H1 (cell line): ENCODE measurements around the gene RHOBTB3. TPM values are rescaled to one million over a fixed set of nuclear protein-coding genes. Genes with fewer than 3 reads are reported as not detected.
"Not testable (repeated sequence)": the region's sequence is repeated elsewhere in the genome, so short reads cannot be mapped to it uniquely, and the experiment has no call there.

ENCODE experiments used
- CTCF ChIA-PET: fragments of 300-600 bp; sonication (Branson Sonifier 250); formaldehyde crosslinking; loops from one replicate; lab custom pipeline; 2021; ENCODE audit not compliant: partially characterized antibody; lab: Charles Lee
- POLR2A ChIA-PET: fragments of 300-600 bp; sonication (Branson Sonifier 250); formaldehyde crosslinking; loops from one replicate; lab custom pipeline; 2021; ENCODE audit warnings: inconsistent platforms; ENCODE audit not compliant: partially characterized antibody; lab: Charles Lee
- DNase-seq, 2 experiments: peaks; one replicate each; pipeline versions ENCODE4 v3.0.0 to v3.0.0-alpha.2; 2010 to 2022; ENCODE audit warnings: low spot score in 2 of 2, low read depth in 1 of 2, mixed read lengths in 1 of 2
- FAIRE-seq: peaks from 2 replicates; lab custom pipeline; 2011; peaks lifted over from hg19 to GRCh38; lab: Jason Lieb, UNC
- H2AFZ ChIP-seq: 2 replicates; pipeline ENCODE4 v1.8.1; 2012; ENCODE audit warnings: low read length, inconsistent platforms
- H2AK5ac ChIP-seq: 2 replicates; pipeline ENCODE4 v1.6.1; 2013; ENCODE audit warnings: low read depth, low read length
- H2BK120ac ChIP-seq: replicated peaks from 2 replicates; pipeline ENCODE3; 2013; ENCODE audit warnings: low read depth, low read length, inconsistent platforms
- H2BK12ac ChIP-seq: 2 replicates; pipeline ENCODE4 v1.6.1; 2013; ENCODE audit warnings: low read depth, low read length
- H2BK15ac ChIP-seq: 2 replicates; pipeline ENCODE4 v1.6.1; 2013; ENCODE audit warnings: low read length
- H2BK20ac ChIP-seq: 2 replicates; pipeline ENCODE4 v1.6.1; 2013; ENCODE audit warnings: low read length
- H2BK5ac ChIP-seq: 2 replicates; pipeline ENCODE4 v1.6.1; 2013; ENCODE audit warnings: low read depth, low read length
- H3K14ac ChIP-seq: 2 replicates; pipeline ENCODE4 v1.6.1; 2013; ENCODE audit warnings: inconsistent platforms; ENCODE audit not compliant: insufficient read length
- H3K18ac ChIP-seq: 2 replicates; pipeline ENCODE4 v1.6.1; 2013; ENCODE audit warnings: low read length; ENCODE audit errors: extremely low read depth
- H3K23ac ChIP-seq: 2 replicates; pipeline ENCODE4 v1.6.1; 2013; ENCODE audit warnings: inconsistent platforms; ENCODE audit not compliant: insufficient read length
- H3K23me2 ChIP-seq: 2 replicates; pipeline ENCODE4 v1.6.1; 2013; ENCODE audit warnings: low read depth, low read length
- H3K27ac ChIP-seq: 2 replicates; pipeline ENCODE4 v1.6.1; 2011; ENCODE audit warnings: low read depth, low read length, inconsistent platforms
- H3K27me3 ChIP-seq, 4 experiments: replicated peaks in 1 of 4; 1 replicate in 1 of 4; 2 replicates in 3 of 4; pipeline versions ENCODE4 v1.6.1 to v1.8.1; 2011 to 2013; ENCODE audit warnings: low read length in 3 of 4, mild to moderate bottlenecking in 3 of 4, inconsistent platforms in 2 of 4, mixed read lengths in 2 of 4, moderate library complexity in 1 of 4; ENCODE audit not compliant: control insufficient read depth in 3 of 4, insufficient read depth in 3 of 4; ENCODE audit errors: extremely low read depth in 1 of 4
- H3K36me3 ChIP-seq, 4 experiments: 2 replicates each; pipeline versions ENCODE4 v1.6.1 to v1.8.1; 2011 to 2013; ENCODE audit warnings: mild to moderate bottlenecking in 4 of 4, low read length in 3 of 4, moderate library complexity in 2 of 4, control low read depth in 1 of 4, inconsistent platforms in 1 of 4; ENCODE audit not compliant: insufficient read depth in 4 of 4, control insufficient read depth in 2 of 4
- H3K4ac ChIP-seq: replicated peaks from 2 replicates; pipeline ENCODE3; 2013; ENCODE audit warnings: low read length, low read depth, mixed read lengths, inconsistent platforms; ENCODE audit not compliant: insufficient read length
- H3K4me1 ChIP-seq, 4 experiments: replicated peaks in 1 of 4; 1 replicate in 1 of 4; 2 replicates in 3 of 4; pipeline versions ENCODE4 v1.6.1 to v1.8.1; 2011 to 2013; ENCODE audit warnings: low read length in 3 of 4, inconsistent platforms in 2 of 4, mixed read lengths in 1 of 4; ENCODE audit not compliant: insufficient read depth in 4 of 4, control insufficient read depth in 3 of 4
- H3K4me2 ChIP-seq, 2 experiments: 2 replicates each; pipeline versions ENCODE4 v1.6.1 to v1.8.1; 2011 to 2013; ENCODE audit warnings: low read depth in 2 of 2, low read length in 2 of 2, control low read depth in 1 of 2, inconsistent platforms in 1 of 2, mild to moderate bottlenecking in 1 of 2; ENCODE audit not compliant: insufficient read depth in 1 of 2
- H3K4me3 ChIP-seq, 4 experiments: fragments of 200-600, 300-600 bp in 1 of 4; sonication (generic), shearing (Covaris generic), sonication (Bioruptor Twin) in 1 of 4; 2 replicates each; pipeline versions ENCODE4 v1.5.1 to v1.8.1; 2011 to 2016; ENCODE audit warnings: low read length in 4 of 4, low read depth in 3 of 4, control low read depth in 2 of 4, inconsistent platforms in 2 of 4, mild to moderate bottlenecking in 2 of 4, mixed read lengths in 1 of 4, moderate library complexity in 1 of 4; ENCODE audit not compliant: insufficient read depth in 2 of 4; ENCODE audit errors: extremely low read depth in 1 of 4
- H3K56ac ChIP-seq: replicated peaks from 2 replicates; pipeline ENCODE3; 2013; ENCODE audit warnings: low read depth, mild to moderate bottlenecking, mixed read lengths, low read length, inconsistent platforms; ENCODE audit not compliant: insufficient read length
- H3K79me1 ChIP-seq: 2 replicates; pipeline ENCODE4 v1.6.1; 2013; ENCODE audit warnings: low read depth, low read length, control low read depth
- H3K79me2 ChIP-seq, 2 experiments: 2 replicates each; pipeline versions ENCODE4 v1.6.1 to v1.8.1; 2012 to 2013; ENCODE audit warnings: low read length in 2 of 2, mild to moderate bottlenecking in 2 of 2, inconsistent platforms in 1 of 2; ENCODE audit not compliant: insufficient read depth in 2 of 2, control insufficient read depth in 1 of 2
- H3K9ac ChIP-seq, 4 experiments: replicated peaks in 1 of 4; 1 replicate in 1 of 4; 2 replicates in 3 of 4; pipeline versions ENCODE4 v1.6.1 to v1.8.1; 2011 to 2013; ENCODE audit warnings: low read depth in 3 of 4, low read length in 3 of 4, control low read depth in 2 of 4, mild to moderate bottlenecking in 2 of 4, moderate library complexity in 2 of 4, inconsistent platforms in 1 of 4; ENCODE audit errors: extremely low read depth in 1 of 4
- H3K9me3 ChIP-seq, 2 experiments: 2 replicates each; pipeline versions ENCODE4 v1.6.1 to v1.8.1; 2012 to 2013; ENCODE audit warnings: mild to moderate bottlenecking in 2 of 2, moderate library complexity in 2 of 2, control low read depth in 1 of 2, inconsistent platforms in 1 of 2, low read depth in 1 of 2, low read length in 1 of 2, mixed read lengths in 1 of 2; ENCODE audit not compliant: insufficient read depth in 2 of 2
- H4K20me1 ChIP-seq, 2 experiments: replicated peaks in 1 of 2; 2 replicates each; pipeline versions ENCODE3 to v1.8.1; 2011 to 2013; ENCODE audit warnings: inconsistent platforms in 2 of 2, low read length in 2 of 2, mild to moderate bottlenecking in 1 of 2; ENCODE audit not compliant: insufficient read depth in 2 of 2, control insufficient read depth in 1 of 2
- H4K5ac ChIP-seq: 2 replicates; pipeline ENCODE4 v1.6.1; 2013; ENCODE audit warnings: low read length, low read depth, mixed read lengths, inconsistent platforms; ENCODE audit not compliant: insufficient read length
- H4K8ac ChIP-seq: 2 replicates; pipeline ENCODE4 v1.8.0; 2013; ENCODE audit warnings: mild to moderate bottlenecking, moderate library complexity, low read length, inconsistent platforms; ENCODE audit not compliant: insufficient read depth; ENCODE audit errors: extremely low read depth
- H4K91ac ChIP-seq: replicated peaks from 2 replicates; pipeline ENCODE3; 2013; ENCODE audit warnings: low read length, mixed read lengths, inconsistent platforms; ENCODE audit not compliant: insufficient read length
- WGBS, 2 experiments: shearing (Covaris generic) in 1 of 2; methylation state at CpG; one replicate each; pipeline versions ENCODE4 v1.1.6 to v1.1.7; 2013 to 2015; ENCODE audit warnings: low lambda C conversion rate in 2 of 2, mixed read lengths in 2 of 2, inconsistent platforms in 1 of 2, low coverage in 1 of 2, missing lambda C conversion rate in 1 of 2; ENCODE audit not compliant: insufficient replicate concordance in 2 of 2, insufficient coverage in 1 of 2, insufficient read length in 1 of 2; ENCODE audit errors: extremely low coverage in 1 of 2, missing lambda C conversion rate in 1 of 2; 5-methylcytosine and 5-hydroxymethylcytosine counted together
- polyA plus RNA-seq, 7 experiments: library from polyadenylated mRNA; depleted of rRNA in 3 of 7; stranded (reverse) in 5 of 7; unstranded in 2 of 7; fragments of >200 nt in 5 of 7; fragments of 200-250 nt in 2 of 7; gene quantifications; 1 replicate in 5 of 7; 2 replicates in 1 of 7; 4 replicates in 1 of 7; pipeline versions ENCODE4 v1.2.1 to v1.2.3, GENCODE V29; 2011 to 2013; ENCODE audit warnings: missing spikeins in 2 of 7, mixed read lengths in 2 of 7
- total RNA-seq: library from RNA; stranded (reverse); fragmentation: NEBNext Ultra II Directional; extraction: Animal tissue kit (Norgen Biotek cat#: 25700); gene quantifications from 2 replicates; pipeline ENCODE4 v1.2.1, GENCODE V29; 2021

The RHOBTB3 gene
- total and polyA plus RNA-seq, 2 of the 8 experiments (the other 6 are each of a cell fraction or from before 2014, with no cell fraction given): 8.2 to 17.5 TPM

- not testable (repeated sequence) for DNase-seq, H3K27me3 ChIP-seq, H3K79me2 ChIP-seq, H3K23me2 ChIP-seq, H2BK5ac ChIP-seq, H4K20me1 ChIP-seq, H2BK12ac ChIP-seq, H2AK5ac ChIP-seq, H2BK120ac ChIP-seq, H3K79me1 ChIP-seq, H3K56ac ChIP-seq, H4K91ac ChIP-seq, H2BK20ac ChIP-seq, FAIRE-seq, H3K27ac ChIP-seq, H2BK15ac ChIP-seq, H3K14ac ChIP-seq, H2AFZ ChIP-seq, H4K5ac ChIP-seq, H3K9ac ChIP-seq, H3K9me3 ChIP-seq, H3K18ac ChIP-seq, H3K4me2 ChIP-seq, H3K4ac ChIP-seq, H4K8ac ChIP-seq, H3K23ac ChIP-seq, H3K4me3 ChIP-seq, H3K36me3 ChIP-seq
- CTCF ChIA-PET: interaction anchor here (1.1 kb wide), 1 partner anchor 31 kb away, joined by 3 read pairs; no protein-coding TSS in a partner anchor
- 98% methylated on average over 6 of the region's 6 CpGs; no CpG with 5 or more reads in 1 of the 2 experiments for WGBS, 2 experiments
- peaks cover 0 to 14% (median 7%) of the 10 kb centered on the region in 4 experiments; a peak in 4 of 7 replicates for H3K4me1 ChIP-seq
- POLR2A ChIA-PET: interaction anchor here (1.1 kb wide), 1 partner anchor 12 kb away, joined by 6 read pairs; the partner anchor contains the start of gene GLRX
These were observed 79.9 kb downstream of the RHOBTB3 start for GRCh38 chr5:95811126-95811423.

GRCh38 chr5:95811461-95812073 is 80.4 kb downstream of the RHOBTB3 start:
- H3K4me2 ChIP-seq, FAIRE-seq, H3K36me3 ChIP-seq, H3K56ac ChIP-seq, H2BK15ac ChIP-seq, H3K4me3 ChIP-seq, H2BK5ac ChIP-seq, H4K91ac ChIP-seq, H4K8ac ChIP-seq, H3K27me3 ChIP-seq, H2BK120ac ChIP-seq, H3K27ac ChIP-seq, H3K14ac ChIP-seq, H3K23me2 ChIP-seq, H2BK12ac ChIP-seq, H4K5ac ChIP-seq, H3K9ac ChIP-seq, H3K18ac ChIP-seq, H2AFZ ChIP-seq, H4K20me1 ChIP-seq, H2AK5ac ChIP-seq, H2BK20ac ChIP-seq, H3K9me3 ChIP-seq, H3K23ac ChIP-seq, H3K4ac ChIP-seq, H3K79me2 ChIP-seq, DNase-seq, H3K79me1 ChIP-seq: not testable (repeated sequence)
- POLR2A ChIA-PET: interaction anchor here (1.0 kb wide), 1 partner anchor 11 kb away, joined by 3 read pairs; the partner anchor contains the start of gene GLRX
- CTCF ChIA-PET: interaction anchor here (0.7 to 1.5 kb wide), 5 partner anchors 19 to 1921 kb away, joined by 3 to 6 read pairs (median 3); no protein-coding TSS in a partner anchor
- WGBS, 2 experiments: 89% methylated on average over 13 of the region's 13 CpGs; no CpG with 5 or more reads in 1 of the 2 experiments
- peaks cover 0 to 14% (median 7%) of the 10 kb centered on the region in 4 experiments; a peak in 4 of 7 replicates for H3K4me1 ChIP-seq
